GM18868 (cell line): ENCODE measurements around the gene F11.
"Not testable (repeated sequence)": the region's sequence is repeated elsewhere in the genome, so short reads cannot be mapped to it uniquely, and the experiment has no call there.

Source experiments
- ATAC-seq: cut with Tn5 transposase; IDR thresholded peaks from one replicate; pipeline ENCODE4 v1.9.1; 2021; ENCODE audit warnings: mild to moderate bottlenecking, moderate library complexity; ENCODE audit not compliant: unreplicated experiment

Gene F11

GRCh38 chr4:186298031-186298647 is 32.1 kb downstream of the F11 start:
- no peak for ATAC-seq

- ATAC-seq: no peak
Measured at GRCh38 chr4:186299291-186299690, 33.3 kb downstream of the F11 start.

GRCh38 chr4:186300659-186301390 is 34.8 kb downstream of the F11 start:
- no peak for ATAC-seq

GRCh38 chr4:186304216-186304615 is 38.2 kb downstream of the F11 start:
- ATAC-seq: no peak

- no peak for ATAC-seq
Measured at GRCh38 chr4:186304866-186305505, 39.0 kb downstream of the F11 start.

GRCh38 chr4:186307497-186307896 is 41.5 kb downstream of the F11 start:
- no peak for ATAC-seq

- no peak for ATAC-seq
Measured at GRCh38 chr4:186307916-186308315, 41.9 kb downstream of the F11 start.

- ATAC-seq: no peak
Measured at GRCh38 chr4:186318481-186318880, 52.5 kb downstream of the F11 start.

- ATAC-seq: not testable (repeated sequence)
Measured at GRCh38 chr4:186324660-186325059, 58.7 kb downstream of the F11 start.

- no peak for ATAC-seq
Measured at GRCh38 chr4:186326391-186326790, 60.4 kb downstream of the F11 start.

GRCh38 chr4:186329372-186329771 is 63.4 kb downstream of the F11 start:
- ATAC-seq: no peak

- no peak for ATAC-seq
Measured at GRCh38 chr4:186330368-186330767, 64.4 kb downstream of the F11 start.

GRCh38 chr4:186335793-186336192 is 69.8 kb downstream of the F11 start:
- no peak for ATAC-seq
